Measurements from ENCODE around the gene MLC1. TPM values are rescaled to one million over a fixed set of nuclear protein-coding genes. Genes with fewer than 3 reads are reported as not detected.

Gene MLC1
- total RNA-seq, 1 donor from 2014 or later = not detected

- Mint-ChIP-seq H3K4me3 (no peak overlapping the region), H3K4me1 (ENCODE audit: unreplicated experiment) (peaks cover 17% of the 10 kb centered on the region), H3K9me3 (no peaks in the 10 kb centered on the region), H3K27me3 (peaks cover 13% of the 10 kb centered on the region), H3K36me3 (no peaks in the 10 kb centered on the region), H3K27ac (no peak overlapping the region)
- no peak for TF ChIP-seq CTCF (conservative IDR thresholded peaks at IDR 0.05)
- no peak for DNase-seq (ENCODE audit: extremely low spot score, unreplicated experiment)
These were observed 32.9 kb upstream of the MLC1 start for GRCh38 chr22:50118129-50118528.

- H3K27ac Mint-ChIP-seq = no peak overlapping the region
- DNase-seq (ENCODE audit: extremely low spot score, unreplicated experiment) = no peak
- H3K4me1 Mint-ChIP-seq (ENCODE audit: unreplicated experiment) = peaks cover 17% of the 10 kb centered on the region
- no peak for TF ChIP-seq CTCF (conservative IDR thresholded peaks at IDR 0.05)
- no peak overlapping the region for H3K4me3 Mint-ChIP-seq
- H3K9me3 Mint-ChIP-seq = no peaks in the 10 kb centered on the region
- H3K27me3 Mint-ChIP-seq = peaks cover 18% of the 10 kb centered on the region
- no peaks in the 10 kb centered on the region for H3K36me3 Mint-ChIP-seq
These were observed 32.0 kb upstream of the MLC1 start for GRCh38 chr22:50117168-50117762.

GRCh38 chr22:50115693-50116092 is 30.5 kb upstream of the MLC1 start:
- Mint-ChIP-seq H3K4me3 (no peak overlapping the region), H3K4me1 (ENCODE audit: unreplicated experiment) (peaks cover 17% of the 10 kb centered on the region), H3K27ac (no peak overlapping the region), H3K36me3 (no peaks in the 10 kb centered on the region), H3K27me3 (peaks cover 18% of the 10 kb centered on the region), H3K9me3 (no peaks in the 10 kb centered on the region)
- DNase-seq (ENCODE audit: extremely low spot score, unreplicated experiment) = no peak
- TF ChIP-seq CTCF (conservative IDR thresholded peaks at IDR 0.05) = no peak

- DNase-seq (ENCODE audit: extremely low spot score, unreplicated experiment) = no peak
- Mint-ChIP-seq H3K4me3 (no peak overlapping the region), H3K27ac (no peak overlapping the region), H3K27me3 (peaks cover 12% of the 10 kb centered on the region), H3K9me3 (no peaks in the 10 kb centered on the region), H3K4me1 (ENCODE audit: unreplicated experiment) (peaks cover 17% of the 10 kb centered on the region), H3K36me3 (no peaks in the 10 kb centered on the region)
- TF ChIP-seq CTCF (conservative IDR thresholded peaks at IDR 0.05) = no peak
These were observed 29.2 kb upstream of the MLC1 start for GRCh38 chr22:50114221-50115021.

- DNase-seq (ENCODE audit: extremely low spot score, unreplicated experiment) = no peak
- TF ChIP-seq CTCF (conservative IDR thresholded peaks at IDR 0.05) = no peak
- Mint-ChIP-seq H3K4me1 (ENCODE audit: unreplicated experiment) (peaks cover 10% of the 10 kb centered on the region), H3K36me3 (no peaks in the 10 kb centered on the region), H3K27ac (no peak overlapping the region), H3K27me3 (peaks cover 8% of the 10 kb centered on the region), H3K4me3 (no peak overlapping the region), H3K9me3 (no peaks in the 10 kb centered on the region)
These were observed 27.2 kb upstream of the MLC1 start for GRCh38 chr22:50112151-50113118.

Measured in type B pancreatic cell (in vitro differentiated cells).